OCI-LY7 (cell line): Measurements from ENCODE around the gene NCAM2. TPM values are rescaled to one million over a fixed set of nuclear protein-coding genes. Genes with fewer than 3 reads are reported as not detected.

Experiments used
- BruUV-seq: library from RNA; stranded (reverse); fragments of 400-500 nt; replicated peaks from 2 replicates; lab custom pipeline; 2021; lab: Mats Ljungman, UMichigan
- CTCF ChIA-PET: fragments of 300-600 bp; sonication (Branson Sonifier 250); formaldehyde crosslinking; loops from one replicate; lab custom pipeline; 2022; ENCODE audit warnings: antibody characterized with exemption; ENCODE audit not compliant: unreplicated experiment; lab: Charles Lee
- POLR2A ChIA-PET: fragments of 300-600 bp; sonication (Branson Sonifier 250); formaldehyde crosslinking; loops from one replicate; lab custom pipeline; 2022; ENCODE audit warnings: antibody characterized with exemption; lab: Charles Lee
- DNase-seq: peaks from one replicate; pipeline ENCODE4 v3.0.0-alpha.2; 2015; ENCODE audit warnings: low spot score
- H2AFZ ChIP-seq: fragments of 200-600 bp; sonication (generic), shearing (Covaris generic); 2 replicates; pipeline ENCODE4 v1.6.1; 2014; ENCODE audit warnings: mild to moderate bottlenecking, antibody characterized with exemption, low read length, moderate library complexity
- H3K27ac ChIP-seq: fragments of 200-600 bp; sonication (generic); 2 replicates; pipeline ENCODE4 v1.5.1; 2014; ENCODE audit warnings: mixed run types, low read depth, mild to moderate bottlenecking, moderate library complexity, low read length, inconsistent platforms; ENCODE audit not compliant: poor library complexity, severe bottlenecking
- H3K36me3 ChIP-seq: fragments of 200-600 bp; sonication (generic); 2 replicates; pipeline ENCODE4 v1.6.1; 2014; ENCODE audit warnings: mild to moderate bottlenecking, antibody characterized with exemption, low read length, moderate library complexity, mixed read lengths; ENCODE audit not compliant: insufficient read depth
- H3K4me1 ChIP-seq: fragments of 200-600 bp; sonication (generic); 2 replicates; pipeline ENCODE4 v1.5.1; 2014; ENCODE audit warnings: mild to moderate bottlenecking, low read length; ENCODE audit not compliant: insufficient read depth, poor library complexity, severe bottlenecking
- H3K4me2 ChIP-seq: fragments of 200-600 bp; sonication (generic); 2 replicates; pipeline ENCODE4 v1.6.1; 2014; ENCODE audit warnings: mild to moderate bottlenecking, low read length
- H3K4me3 ChIP-seq: fragments of 200-600 bp; sonication (generic); 2 replicates; pipeline ENCODE4 v1.5.1; 2014; ENCODE audit warnings: mild to moderate bottlenecking, low read depth, low read length; ENCODE audit not compliant: poor library complexity, severe bottlenecking
- H3K79me2 ChIP-seq: fragments of 200-600 bp; sonication (generic); 2 replicates; pipeline ENCODE4 v1.6.1; 2016; ENCODE audit warnings: low read depth, mild to moderate bottlenecking, low read length, moderate library complexity, mixed read lengths; ENCODE audit not compliant: insufficient read depth
- H3K9me2 ChIP-seq: fragments of 200-600 bp; sonication (generic); 2 replicates; pipeline ENCODE4 v1.6.1; 2016; ENCODE audit warnings: mild to moderate bottlenecking, low read length, mixed read lengths; ENCODE audit not compliant: insufficient read depth
- H3K9me3 ChIP-seq: fragments of 200-600 bp; sonication (generic); 2 replicates; pipeline ENCODE4 v1.6.1; 2014; ENCODE audit warnings: mild to moderate bottlenecking, mixed run types, low read length, mixed read lengths
- H4K20me1 ChIP-seq: fragments of 200-600 bp; sonication (generic); 2 replicates; pipeline ENCODE4 v1.6.1; 2014; ENCODE audit warnings: mild to moderate bottlenecking, antibody characterized with exemption, low read length, moderate library complexity, mixed read lengths; ENCODE audit not compliant: insufficient read depth
- EZH2phosphoT487 ChIP-seq: fragments of 200-600 bp; sonication (generic); IDR thresholded peaks from 2 replicates; pipeline ENCODE4 v1.6.1; 2018; ENCODE audit warnings: low read depth, borderline replicate concordance, mild to moderate bottlenecking, mixed run types, antibody characterized with exemption, low read length, moderate library complexity, mixed read lengths
- intact Hi-C: fragments of 100-400 bp; cut with micrococcal nuclease; formaldehyde crosslinking; loops from one replicate; pipeline ENCODE4 v1.10.0; 2022; ENCODE audit not compliant: unreplicated experiment
- total RNA-seq, 2 experiments: library from RNA; depleted of rRNA in 1 of 2; stranded (reverse); fragments of >200 nt in 1 of 2; shearing (Covaris generic) in 1 of 2; gene quantifications; 2 replicates each; pipeline ENCODE4 v1.2.3, GENCODE V29; 2014 to 2022
- TF ChIP-seq, protein P1 (sequence below): fragments of 200-600 bp; sonication (generic); conservative IDR thresholded peaks from 2 replicates; pipeline ENCODE4 v1.5.1; 2014; ENCODE audit warnings: mild to moderate bottlenecking, antibody characterized with exemption, low read length, moderate library complexity, mixed read lengths

NCAM2 gene
- total RNA-seq, 2 experiments from 2014 or later, result not detected

DNA sequence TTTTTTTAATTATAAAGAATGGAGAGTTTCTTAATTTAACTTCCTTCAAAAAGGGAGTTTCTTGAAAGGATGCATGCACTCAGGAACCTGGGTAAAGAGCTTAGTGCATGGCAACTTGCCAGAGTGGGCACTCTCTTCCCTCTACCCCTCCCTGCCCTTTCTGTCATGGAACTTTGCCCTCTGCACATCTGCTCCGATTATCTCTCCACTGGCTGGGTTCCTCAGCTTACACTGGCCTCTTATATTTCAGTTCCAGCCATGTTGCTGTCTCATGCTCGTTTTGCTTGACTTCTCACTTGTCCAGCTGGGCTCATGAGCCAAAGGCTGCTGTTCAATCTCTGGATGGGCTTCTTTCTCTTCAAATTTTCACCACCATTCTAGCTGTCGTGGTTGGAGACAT lies 87.0 kb downstream of the NCAM2 start:
- H2AFZ ChIP-seq, result no peak overlapping the region
- TF ChIP-seq EZH2phosphoT487, result no peak
- TF ChIP-seq, protein P1, sequence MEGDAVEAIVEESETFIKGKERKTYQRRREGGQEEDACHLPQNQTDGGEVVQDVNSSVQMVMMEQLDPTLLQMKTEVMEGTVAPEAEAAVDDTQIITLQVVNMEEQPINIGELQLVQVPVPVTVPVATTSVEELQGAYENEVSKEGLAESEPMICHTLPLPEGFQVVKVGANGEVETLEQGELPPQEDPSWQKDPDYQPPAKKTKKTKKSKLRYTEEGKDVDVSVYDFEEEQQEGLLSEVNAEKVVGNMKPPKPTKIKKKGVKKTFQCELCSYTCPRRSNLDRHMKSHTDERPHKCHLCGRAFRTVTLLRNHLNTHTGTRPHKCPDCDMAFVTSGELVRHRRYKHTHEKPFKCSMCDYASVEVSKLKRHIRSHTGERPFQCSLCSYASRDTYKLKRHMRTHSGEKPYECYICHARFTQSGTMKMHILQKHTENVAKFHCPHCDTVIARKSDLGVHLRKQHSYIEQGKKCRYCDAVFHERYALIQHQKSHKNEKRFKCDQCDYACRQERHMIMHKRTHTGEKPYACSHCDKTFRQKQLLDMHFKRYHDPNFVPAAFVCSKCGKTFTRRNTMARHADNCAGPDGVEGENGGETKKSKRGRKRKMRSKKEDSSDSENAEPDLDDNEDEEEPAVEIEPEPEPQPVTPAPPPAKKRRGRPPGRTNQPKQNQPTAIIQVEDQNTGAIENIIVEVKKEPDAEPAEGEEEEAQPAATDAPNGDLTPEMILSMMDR, result no peak
- peaks cover 27% of the 10 kb centered on the region; the same call in 1 of the 2 replicates for H3K9me3 ChIP-seq
- H3K4me3 ChIP-seq, result no peak overlapping the region
- intact Hi-C loops, result no loop called here
- H3K9me2 ChIP-seq, result no peaks in the 10 kb centered on the region
- POLR2A ChIA-PET, result no interaction called here
- no peak for DNase-seq
- CTCF ChIA-PET, result no interaction called here
- H3K27ac ChIP-seq, result no peak overlapping the region
- no peaks in the 10 kb centered on the region for H3K79me2 ChIP-seq
- no peaks in the 10 kb centered on the region for H3K36me3 ChIP-seq
- no peaks in the 10 kb centered on the region for H3K4me1 ChIP-seq
- H3K4me2 ChIP-seq, result no peak overlapping the region
- H4K20me1 ChIP-seq, result no peaks in the 10 kb centered on the region
- BruUV-seq, result no TSS peak

DNA sequence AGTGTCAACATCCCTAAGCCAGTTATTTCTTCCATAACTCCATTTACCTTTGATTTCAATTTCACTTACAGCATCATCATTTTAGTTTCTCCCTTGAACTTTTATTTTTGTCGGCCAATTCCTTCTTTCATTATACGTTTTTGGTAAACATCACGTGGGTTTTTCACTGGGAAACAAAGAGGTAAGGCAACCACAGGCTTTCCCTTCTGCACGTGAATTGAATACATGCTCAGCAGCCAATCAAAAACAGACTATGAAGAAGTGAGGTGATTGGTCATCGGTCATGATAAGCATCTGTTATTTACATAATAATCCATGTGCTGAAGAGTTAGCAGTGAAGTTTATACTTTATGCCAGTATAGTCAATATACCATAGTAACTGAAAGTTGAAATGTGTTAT lies 98.7 kb downstream of the NCAM2 start:
- POLR2A ChIA-PET, result interaction anchor here (1.2 kb wide), 1 partner anchor 10 kb away, joined by 3 read pairs; no protein-coding TSS in a partner anchor
- no peak overlapping the region for H3K4me3 ChIP-seq
- no peaks in the 10 kb centered on the region for H3K4me1 ChIP-seq
- CTCF ChIA-PET, result no interaction called here
- H3K4me2 ChIP-seq, result no peak overlapping the region
- no TSS peak for BruUV-seq
- no peaks in the 10 kb centered on the region for H3K9me2 ChIP-seq
- no peaks in the 10 kb centered on the region for H3K36me3 ChIP-seq
- TF ChIP-seq EZH2phosphoT487, result no peak
- TF ChIP-seq, protein P1, result no peak
- H3K27ac ChIP-seq, result no peak overlapping the region
- no peaks in the 10 kb centered on the region for H3K79me2 ChIP-seq
- no peaks in the 10 kb centered on the region for H4K20me1 ChIP-seq
- H3K9me3 ChIP-seq, result peaks cover 22% of the 10 kb centered on the region
- no peak for DNase-seq
- intact Hi-C loops, result no loop called here
- no peak overlapping the region for H2AFZ ChIP-seq

DNA sequence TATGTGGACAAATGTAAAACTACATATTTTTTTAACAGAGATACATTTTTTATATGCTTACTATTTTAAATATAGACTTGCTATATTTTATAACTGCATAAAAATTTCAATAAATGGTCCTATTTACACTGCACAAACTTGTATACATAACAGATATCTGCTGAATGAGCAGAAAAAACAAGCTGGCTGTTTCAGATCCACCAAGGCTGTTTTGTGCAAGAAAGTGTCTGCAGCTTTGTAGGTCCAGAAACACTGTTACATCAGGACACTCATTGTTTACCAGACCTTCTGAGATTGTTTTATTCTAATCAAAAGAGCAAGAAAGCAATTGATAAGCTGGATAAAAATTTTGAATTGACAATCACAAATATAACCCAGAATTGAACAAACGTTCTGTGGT lies 99.3 kb downstream of the NCAM2 start:
- Histone ChIP-seq H3K79me2 (no peaks in the 10 kb centered on the region), H3K4me3 (no peak overlapping the region), H3K27ac (no peak overlapping the region), H4K20me1 (no peaks in the 10 kb centered on the region), H3K9me2 (no peaks in the 10 kb centered on the region), H3K9me3 (peaks cover 21% of the 10 kb centered on the region), H2AFZ (no peak overlapping the region), H3K36me3 (no peaks in the 10 kb centered on the region), H3K4me1 (no peaks in the 10 kb centered on the region), H3K4me2 (no peak overlapping the region)
- BruUV-seq, result no TSS peak
- ChIA-PET POLR2A (interaction anchor here (1.2 kb wide), 1 partner anchor 10 kb away, joined by 3 read pairs; no protein-coding TSS in a partner anchor), CTCF (no interaction called here)
- no peak for TF ChIP-seq EZH2phosphoT487
- TF ChIP-seq, protein P1, result no peak
- DNase-seq, result no peak
- intact Hi-C loops, result no loop called here
